ENCODE results near the gene CRYGB.
"Not testable (repeated sequence)": the region's sequence is repeated elsewhere in the genome, so short reads cannot be mapped to it uniquely, and the experiment has no call there.

CRYGB gene

DNA sequence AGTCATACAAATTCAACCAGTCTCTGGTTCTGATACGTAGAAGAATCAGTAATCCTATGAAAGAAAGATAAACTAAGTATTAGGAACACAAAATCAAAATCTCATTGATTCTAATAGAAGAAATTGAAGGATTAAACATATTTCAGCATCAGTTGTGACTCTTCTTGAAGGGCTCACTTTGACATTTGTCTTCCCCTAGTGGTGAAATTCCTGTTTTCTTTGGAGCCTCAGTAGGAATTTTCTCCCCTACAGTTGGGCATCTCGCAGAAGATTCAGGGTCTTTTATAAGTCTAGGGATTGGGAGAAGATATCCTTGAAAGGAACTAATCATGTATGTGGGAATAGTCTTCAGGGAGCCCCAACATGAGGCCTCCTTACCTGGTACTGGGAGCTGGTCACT lies 2.8 kb upstream of the CRYGB start:
- DNase-seq: no peak

DNA sequence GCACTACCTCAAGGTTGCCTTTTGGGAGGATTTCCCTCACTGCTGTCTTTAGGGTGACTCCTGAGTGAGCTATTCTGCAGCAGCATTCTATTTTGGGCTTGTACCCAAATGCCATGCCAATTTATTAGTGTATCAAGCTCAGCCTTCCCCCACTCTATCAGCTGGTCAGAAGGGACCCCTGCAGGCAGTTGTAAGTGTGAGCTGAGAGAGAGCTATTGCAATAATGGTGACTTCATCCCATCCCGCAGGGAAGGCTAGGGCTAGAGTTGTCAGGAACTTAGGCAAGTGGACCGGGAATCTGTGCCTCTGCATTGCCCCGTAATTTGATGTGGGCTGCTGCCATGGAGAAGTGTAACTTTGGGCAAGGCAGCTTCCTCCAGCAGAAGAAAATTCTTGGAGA lies 1.8 kb upstream of the CRYGB start:
- no peak for DNase-seq

DNA sequence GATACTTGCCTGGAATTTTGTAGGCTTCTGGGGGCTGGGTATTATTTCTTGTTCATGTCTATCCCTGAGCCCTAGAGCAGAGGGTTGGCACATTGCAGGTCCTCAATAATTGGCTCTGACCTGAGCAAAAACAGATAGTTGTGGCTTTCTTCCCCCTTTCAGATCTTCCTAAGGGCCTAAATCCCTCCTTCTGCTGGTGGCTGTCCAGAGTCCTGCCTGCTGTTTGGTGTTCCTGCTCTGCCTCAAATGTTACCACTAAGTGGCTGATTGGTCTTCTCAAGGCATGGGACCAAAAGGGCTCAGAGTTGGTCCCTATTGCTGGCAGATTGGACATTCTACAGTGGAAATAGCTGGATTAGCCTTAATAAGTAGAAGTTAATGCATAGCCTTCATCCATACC lies 1.1 kb upstream of the CRYGB start:
- no peak for DNase-seq

- no peak for DNase-seq
These were observed 2.8 kb downstream of the CRYGB start for GRCh38 chr2:208142925-208143799.

DNA sequence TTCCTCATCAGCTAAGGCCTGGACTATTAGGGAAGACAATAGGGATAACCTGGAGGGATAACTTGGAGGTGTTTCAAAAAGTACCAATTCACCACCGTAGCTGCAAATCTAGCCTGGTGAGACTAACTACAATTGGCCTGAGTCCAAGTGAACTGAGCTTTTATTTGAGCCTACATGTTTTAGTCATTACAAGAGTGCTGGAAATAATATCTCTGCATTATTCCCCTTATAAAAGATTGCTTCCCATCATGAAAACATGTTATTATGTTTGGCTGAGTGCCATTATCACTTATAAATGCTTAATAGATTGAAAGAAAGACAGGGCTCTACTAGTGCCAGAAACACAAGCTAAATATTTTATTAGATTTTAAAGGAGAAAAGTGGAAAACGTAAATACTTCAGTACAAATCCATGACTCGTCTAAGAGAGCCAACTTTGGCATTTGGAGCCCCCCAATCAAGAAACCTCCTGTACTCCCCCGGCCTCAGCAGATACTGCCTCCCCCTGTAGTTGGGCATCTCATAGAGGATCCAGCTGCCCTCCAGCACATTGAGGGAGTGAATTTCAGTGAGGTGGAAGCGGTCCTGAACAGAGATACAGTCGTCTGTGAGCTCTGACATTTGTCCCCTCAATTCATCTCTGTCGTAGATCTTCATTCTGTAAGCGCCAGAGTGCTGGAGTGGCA lies 3.6 kb downstream of the CRYGB start:
- peak; percentile 8 for DNase-seq

DNA sequence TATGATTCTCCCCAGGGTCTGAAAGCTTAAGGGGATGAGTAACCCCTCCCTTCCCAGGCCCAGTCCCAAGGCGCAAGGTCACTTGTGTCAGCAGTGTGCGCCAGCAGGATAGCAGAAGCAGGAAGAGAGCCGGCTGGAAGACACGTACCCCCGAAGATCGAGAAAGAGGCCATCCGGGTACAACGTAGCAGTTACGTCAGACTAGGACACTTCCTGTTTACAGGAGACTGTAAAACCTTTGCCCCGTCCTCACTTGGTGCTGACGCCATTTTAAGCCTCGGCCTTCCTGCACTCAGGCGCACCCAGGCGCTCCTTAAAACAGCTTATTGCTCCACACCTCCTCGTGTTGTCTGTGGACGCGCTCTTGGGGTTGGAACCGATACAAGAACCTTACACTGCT lies 6.5 kb downstream of the CRYGB start:
- DNase-seq: no peak

GRCh38 chr2:208138334-208138733 lies 7.6 kb downstream of the CRYGB start:
- not testable (repeated sequence) for DNase-seq

GRCh38 chr2:208136716-208137094 lies 9.3 kb downstream of the CRYGB start:
- DNase-seq: no peak

DNA sequence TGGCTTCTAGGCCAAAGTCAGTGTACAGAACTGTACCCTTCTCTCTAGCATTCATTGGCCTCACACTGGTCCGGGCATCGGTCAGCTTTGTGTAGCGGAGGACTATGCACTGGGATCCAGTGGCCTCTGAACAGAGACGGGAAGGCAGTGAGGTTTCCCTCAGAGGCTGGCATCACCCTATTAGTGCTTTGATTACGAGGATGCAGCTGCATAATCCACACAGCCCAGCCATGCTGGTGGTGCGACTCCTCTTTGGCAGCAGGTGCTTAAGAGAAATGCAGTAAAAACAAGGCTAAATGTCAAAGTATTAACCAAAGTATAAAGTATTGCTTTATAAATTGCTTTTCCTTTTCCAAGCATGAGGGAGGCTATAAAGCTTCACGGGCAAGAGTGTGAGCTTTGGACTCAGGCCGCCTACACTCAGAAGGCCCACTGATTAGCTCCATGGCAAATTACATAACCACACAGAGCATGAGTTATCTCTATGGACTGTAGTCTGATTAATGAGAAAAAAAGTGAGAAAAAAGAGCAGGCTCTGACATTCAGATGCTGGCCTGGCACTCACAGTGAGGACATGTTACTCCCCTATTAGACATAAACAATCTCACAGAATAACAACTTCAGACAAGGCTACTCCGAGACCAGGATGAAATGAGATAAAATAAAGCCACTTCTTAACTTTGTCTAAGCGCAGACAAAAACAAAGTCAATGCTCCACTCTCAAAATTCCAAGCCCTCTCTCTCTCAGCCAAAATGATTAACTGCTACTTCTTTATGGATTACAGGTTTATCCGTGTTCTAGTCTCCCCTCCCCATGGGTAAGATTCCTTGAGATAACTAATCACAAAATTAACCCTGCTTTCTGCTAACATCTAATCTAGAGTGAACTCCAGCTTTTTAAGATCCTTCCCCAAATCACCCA lies 9.9 kb downstream of the CRYGB start:
- DNase-seq: no peak

DNA sequence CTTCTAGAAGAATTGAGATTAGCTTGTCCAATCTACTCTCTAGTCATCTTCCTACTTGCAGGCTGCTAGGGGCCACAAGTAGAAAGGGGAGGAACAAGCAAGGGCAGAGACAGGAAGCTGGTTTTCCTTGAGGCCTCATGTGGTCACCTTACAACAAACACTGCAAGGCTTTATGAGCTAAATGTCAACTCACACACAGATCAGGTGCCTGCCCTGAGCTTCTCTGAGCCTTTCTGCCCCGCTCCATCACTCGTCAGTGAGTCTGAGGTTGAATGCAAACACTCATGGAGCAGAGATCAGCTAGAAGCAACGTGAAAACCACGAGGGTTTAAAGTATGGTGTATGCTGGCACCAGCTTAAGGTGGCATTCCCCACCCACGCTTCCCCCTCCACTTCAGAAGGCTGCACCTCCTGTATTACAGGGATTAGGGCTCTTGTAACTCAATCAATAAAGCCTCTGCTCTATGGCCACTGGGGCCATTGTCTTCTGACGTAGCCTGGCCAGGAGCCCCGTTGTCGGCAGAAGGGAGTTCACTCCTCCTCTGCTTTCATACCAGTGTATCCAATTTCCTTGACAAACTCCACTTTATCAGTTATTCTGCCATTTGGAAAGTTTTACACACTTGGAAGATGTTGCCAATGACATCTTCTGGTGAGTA lies 10.9 kb downstream of the CRYGB start:
- no peak for DNase-seq

DNA sequence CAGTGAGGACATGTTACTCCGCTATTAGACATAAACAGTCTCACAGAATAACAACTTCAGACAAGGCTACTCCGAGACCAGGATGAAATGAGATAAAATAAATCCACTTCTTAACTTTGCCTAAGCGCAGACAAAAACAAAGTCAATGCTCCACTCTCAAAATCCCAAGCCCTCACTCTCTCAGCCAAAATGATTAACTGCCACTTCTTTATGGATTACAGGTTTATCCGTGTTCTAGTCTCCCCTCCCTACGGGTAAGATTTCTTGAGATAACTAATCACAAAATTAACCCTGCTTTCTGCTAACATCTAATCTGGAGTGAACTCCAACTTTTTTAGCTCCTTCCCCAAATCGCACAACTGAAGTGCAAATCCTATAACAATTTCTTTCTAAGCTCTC lies 15.2 kb downstream of the CRYGB start:
- no peak for DNase-seq

DNA sequence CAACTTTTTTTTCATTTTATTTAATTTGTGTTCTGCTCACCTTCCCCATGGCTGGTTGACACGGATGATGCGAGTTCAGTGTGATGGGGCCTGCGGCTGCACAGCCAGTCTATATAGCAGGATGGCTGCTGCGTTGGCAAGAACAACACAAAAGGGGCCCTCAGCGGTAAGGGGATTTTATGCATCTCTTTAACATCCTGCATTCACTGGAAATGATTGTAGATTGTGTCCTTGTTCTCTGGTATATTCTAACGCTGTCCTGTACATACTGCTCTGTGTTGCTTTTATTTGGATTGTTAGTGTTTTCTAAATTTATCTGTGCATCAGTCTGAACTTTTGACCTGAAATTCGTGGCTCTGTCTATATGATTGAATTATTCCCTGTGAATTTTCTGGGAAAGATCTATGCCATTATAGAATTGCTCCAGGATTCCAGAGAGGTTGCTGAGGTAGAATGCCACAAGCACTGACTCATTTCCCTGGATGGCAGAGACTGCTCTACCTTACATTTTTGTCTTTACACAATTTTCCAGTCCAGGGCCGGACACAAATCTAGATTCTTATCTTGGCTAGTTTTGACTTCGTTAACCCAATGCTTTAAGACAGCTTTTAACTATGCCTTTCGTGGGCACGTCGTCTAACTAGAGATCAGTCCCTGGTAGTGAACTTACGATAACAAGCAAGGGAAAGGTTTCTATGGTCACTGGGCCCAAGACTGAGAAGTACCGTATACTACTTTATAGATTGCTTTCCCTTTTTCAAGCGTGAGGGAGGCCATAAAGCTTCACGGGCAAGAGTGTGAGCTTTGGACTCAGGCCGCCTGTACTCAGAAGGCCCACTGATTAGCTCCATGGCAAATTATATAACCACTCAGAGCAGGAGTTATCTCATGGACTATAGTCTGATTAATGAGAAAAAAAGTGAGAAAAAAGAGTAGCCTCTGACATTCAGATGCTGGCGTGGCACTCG lies 15.9 kb downstream of the CRYGB start, which contains the start of gene CRYGC:
TSS of gene CRYGC (minus strand) at position 85 of the 968 bp plus-strand sequence. CDS start at position 49, 36 bp downstream.
- DNase-seq: no peak

- DNase-seq: no peak
These were observed 17.8 kb downstream of the CRYGB start for GRCh38 chr2:208128136-208128535.

DNA sequence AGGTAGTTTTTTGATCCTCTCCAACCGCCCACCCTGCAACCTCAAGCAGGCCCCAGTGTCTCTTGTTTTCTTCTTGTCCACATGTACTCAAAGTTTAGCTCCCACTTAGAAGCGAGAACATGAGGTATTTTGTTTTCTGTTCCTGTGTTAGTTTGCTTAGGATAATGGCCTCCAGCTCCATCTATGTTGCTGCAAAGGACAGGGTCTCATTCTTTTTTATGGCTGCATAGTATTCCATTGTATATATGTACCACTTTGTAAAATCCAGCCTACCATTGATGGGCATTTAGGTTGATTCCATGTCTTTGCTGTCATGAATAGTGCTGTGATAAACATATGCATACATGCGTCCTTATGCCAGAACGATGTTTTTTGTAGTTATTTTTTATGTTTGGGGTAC lies 18.9 kb downstream of the CRYGB start:
- DNase-seq: no peak

GRCh38 chr2:208125251-208125650 lies 20.7 kb downstream of the CRYGB start:
- DNase-seq: no peak

GRCh38 chr2:208124013-208124715 lies 21.8 kb downstream of the CRYGB start, which contains the start of gene CRYGD:
TSS of gene CRYGD (minus strand) at chr2:208124524. CDS start at chr2:208124473, 51 bp downstream.
- not testable (repeated sequence) for DNase-seq

- DNase-seq: no peak
These were observed 23.7 kb downstream of the CRYGB start for GRCh38 chr2:208122248-208122647.

DNA sequence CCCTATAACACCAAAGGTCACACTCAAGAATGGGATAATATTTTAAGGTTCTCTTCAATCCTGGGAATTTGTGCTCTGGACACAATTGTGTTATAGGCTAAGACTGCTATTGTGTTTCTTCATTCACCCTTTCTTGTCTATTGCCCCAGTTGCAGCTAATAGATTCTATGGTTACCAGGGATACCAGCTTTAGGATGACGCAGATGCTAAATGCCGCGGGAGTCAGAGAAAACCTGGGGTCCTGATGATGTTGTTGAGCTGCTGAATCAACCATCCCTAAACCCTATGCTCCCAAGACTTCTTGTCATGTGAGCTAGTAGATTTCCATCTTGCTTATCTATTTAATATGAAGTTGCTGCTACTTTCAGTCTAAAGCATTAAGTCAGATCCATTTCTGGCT lies 27.0 kb downstream of the CRYGB start:
- no peak for DNase-seq

DNA sequence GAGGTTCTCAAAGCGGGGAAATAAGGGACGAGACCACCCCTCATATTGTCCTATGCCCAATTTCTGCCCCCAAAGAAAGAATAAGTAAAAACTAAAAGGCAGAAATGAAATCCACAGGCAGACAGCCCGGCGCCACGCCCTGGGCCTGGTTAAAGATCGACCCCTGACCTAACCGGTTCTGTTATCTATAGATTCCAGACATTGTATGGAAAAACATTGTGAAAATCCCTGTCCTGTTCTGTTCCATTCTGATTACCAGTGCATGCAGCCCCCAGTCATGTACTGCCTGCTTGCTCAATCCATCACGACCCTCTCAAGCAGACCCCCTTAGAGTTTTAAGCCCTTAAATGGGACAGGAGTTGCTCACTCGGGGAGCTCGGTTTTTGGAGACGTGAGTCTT lies 28.6 kb downstream of the CRYGB start:
- not testable (repeated sequence) for DNase-seq

GRCh38 chr2:208112969-208113368 lies 33.0 kb downstream of the CRYGB start:
- DNase-seq: no peak

All from fibroblast of skin of right quadriceps (primary cell).